ENCODE data around the gene POU2F3. TPM values are rescaled to one million over a fixed set of nuclear protein-coding genes. Genes with fewer than 3 reads are reported as not detected.

Gene POU2F3
- total and polyA plus RNA-seq, 8 donors: 0.12 to 2.6 (median 0.25) TPM

GRCh38 chr11:120233207-120233803, 6.6 kb upstream of the POU2F3 start:
- TF ChIP-seq CTCF (IDR thresholded peaks at IDR 0.05): no peak
- H3K4me1 ChIP-seq: no peaks in the 10 kb centered on the region
- H3K27me3 ChIP-seq: no peaks in the 10 kb centered on the region
- H3K27ac ChIP-seq: no peak overlapping the region
- H3K9me3 ChIP-seq: no peaks in the 10 kb centered on the region
- DNase-seq (peak in 1 of 6 donors; percentile 34), FAIRE-seq (no peak), ATAC-seq (peak in 3 of 4 donors; percentile 6 to 27 (median 23))
- 52 to 54% methylated on average over 9 of the region's 9 CpGs for WGBS, 2 donors
- intact Hi-C loops (cut with DNase I): no loop called here
- no peaks in the 10 kb centered on the region for H3K36me3 ChIP-seq
- no peak overlapping the region for H3K4me3 ChIP-seq

GRCh38 chr11:120235024-120235628, 4.8 kb upstream of the POU2F3 start:
- peaks cover 0 to under 1% (median 0%) of the 10 kb centered on the region in 3 donors for H3K4me1 ChIP-seq
- peak; percentile 68 to 85 (median 72) for TF ChIP-seq CTCF (IDR thresholded peaks at IDR 0.05)
- no peaks in the 10 kb centered on the region for H3K27me3 ChIP-seq
- 8 to 11% methylated on average over 8 of the region's 8 CpGs for WGBS, 2 donors
- FAIRE-seq (no peak), ATAC-seq (peak; percentile 80 to 91 (median 86)), DNase-seq (peak; percentile 66 to 90 (median 82))
- no peak overlapping the region for H3K4me3 ChIP-seq
- H3K36me3 ChIP-seq: no peaks in the 10 kb centered on the region
- intact Hi-C loops (cut with DNase I): loop anchor here in 2 of 3 donors (5.0 kb wide), 2 partner anchors 62 to 67 kb away; no protein-coding TSS in a partner anchor
- H3K27ac ChIP-seq: no peak overlapping the region
- no peaks in the 10 kb centered on the region for H3K9me3 ChIP-seq

DNA sequence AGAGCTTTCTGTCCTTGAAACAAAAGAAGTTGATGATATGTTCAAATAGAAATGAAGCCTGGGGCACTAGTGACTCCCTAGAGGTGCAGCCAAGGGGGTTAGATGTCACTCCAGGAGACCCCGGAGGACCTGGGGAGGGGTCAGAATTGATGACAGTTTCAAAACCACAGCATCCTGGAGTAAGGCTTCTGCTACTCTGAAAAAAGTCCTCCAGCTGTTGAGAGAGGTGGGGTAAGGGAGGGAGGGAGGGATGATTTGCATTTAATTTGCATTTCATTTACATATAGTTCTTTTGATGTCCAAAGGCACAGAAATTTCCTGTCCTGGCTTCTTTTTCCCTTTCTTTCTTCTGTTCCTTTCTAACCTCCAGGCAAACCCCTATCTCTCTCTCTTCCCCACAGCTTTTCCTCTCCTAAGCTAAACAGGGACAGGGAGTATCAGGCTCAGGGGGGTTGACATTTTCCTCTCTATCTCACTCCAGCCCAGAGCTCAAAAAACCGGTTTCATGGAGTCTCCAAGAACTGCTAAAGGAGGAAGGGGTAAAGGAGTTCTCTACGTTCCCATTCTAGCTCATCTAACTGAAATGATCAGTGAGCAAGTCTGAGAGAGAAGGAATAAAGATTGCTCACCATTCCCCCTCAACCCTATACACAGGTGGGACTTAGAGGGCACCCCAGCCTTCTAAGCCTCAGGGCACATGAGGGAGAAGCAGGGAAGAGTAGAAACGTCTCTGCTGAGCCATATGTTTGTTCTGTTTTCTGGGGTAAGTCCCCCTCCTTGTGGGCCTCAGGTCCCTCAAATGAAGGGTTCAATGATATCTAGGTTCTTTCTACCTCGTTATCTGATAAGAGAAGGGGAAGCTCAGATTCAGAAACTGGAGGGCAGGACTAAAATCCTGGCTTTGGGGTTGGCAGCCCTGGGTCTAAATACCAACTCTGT, 3.5 kb upstream of the POU2F3 start:
- no peak overlapping the region for H3K4me3 ChIP-seq
- H3K27me3 ChIP-seq: no peaks in the 10 kb centered on the region
- intact Hi-C loops (cut with DNase I): loop anchor here in 2 of 3 donors (5.0 kb wide), 2 partner anchors 61 to 66 kb away; no protein-coding TSS in a partner anchor
- TF ChIP-seq CTCF (IDR thresholded peaks at IDR 0.05): no peak
- ATAC-seq: no peak
- H3K27ac ChIP-seq: no peak overlapping the region
- no peaks in the 10 kb centered on the region for H3K36me3 ChIP-seq
- H3K9me3 ChIP-seq: no peaks in the 10 kb centered on the region
- FAIRE-seq: no peak
- WGBS, 2 donors: 42 to 45% methylated on average over 5 of the region's 5 CpGs
- H3K4me1 ChIP-seq: peaks cover 0 to 6% (median 0%) of the 10 kb centered on the region in 3 donors
- DNase-seq: no peak

DNA sequence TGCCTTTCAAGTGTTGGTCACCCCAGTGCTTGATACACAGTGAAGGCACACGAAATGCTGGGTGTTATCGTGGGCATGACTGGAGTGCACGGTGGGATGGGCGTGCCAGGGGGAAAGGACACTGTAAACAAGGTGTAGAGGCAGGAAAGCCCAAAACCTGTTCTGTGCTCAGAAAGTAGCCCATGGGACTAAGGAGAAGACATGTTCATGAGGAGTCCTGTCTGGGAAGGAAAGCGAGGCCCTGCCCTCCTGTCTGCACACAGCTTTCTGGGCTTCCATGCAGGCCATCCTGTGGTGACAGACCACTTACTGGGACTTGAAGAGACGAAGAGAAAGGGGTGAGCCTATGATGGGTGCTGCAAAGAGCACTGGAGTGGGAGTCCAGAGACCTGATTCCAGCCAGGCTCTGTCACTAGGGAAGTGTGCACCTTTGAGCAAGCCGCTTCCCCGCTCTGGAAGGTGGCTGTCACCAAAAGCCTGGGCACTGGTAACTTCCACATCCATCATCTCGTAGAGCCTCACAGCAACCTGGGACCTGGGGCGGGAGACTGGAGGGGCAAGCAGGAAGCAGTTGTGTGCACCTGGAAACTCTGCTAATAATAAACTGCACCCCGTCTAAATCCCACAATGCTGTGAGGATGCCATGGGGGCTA, 846 bp upstream of the POU2F3 start:
- Histone ChIP-seq H3K9me3 (no peaks in the 10 kb centered on the region), H3K4me1 (peaks cover 0 to 6% (median 0%) of the 10 kb centered on the region in 3 donors), H3K4me3 (no peak overlapping the region), H3K27me3 (no peaks in the 10 kb centered on the region), H3K27ac (no peak overlapping the region), H3K36me3 (no peaks in the 10 kb centered on the region)
- TF ChIP-seq CTCF (IDR thresholded peaks at IDR 0.05): no peak
- no peak for ATAC-seq
- WGBS, 2 donors: 84 to 88% methylated on average over 11 of the region's 11 CpGs
- intact Hi-C loops (cut with DNase I): loop anchor here in 2 of 3 donors (5.0 kb wide), 2 partner anchors 58 to 63 kb away; no protein-coding TSS in a partner anchor
- DNase-seq: peak in 1 of 6 donors; percentile 42
- FAIRE-seq: no peak

Data from pancreas (tissue), 10 donors.